Measurements from ENCODE around the gene ERBB2.
"Not testable (repeated sequence)": the region's sequence is repeated elsewhere in the genome, so short reads cannot be mapped to it uniquely, and the experiment has no call there.

ERBB2 gene

DNA sequence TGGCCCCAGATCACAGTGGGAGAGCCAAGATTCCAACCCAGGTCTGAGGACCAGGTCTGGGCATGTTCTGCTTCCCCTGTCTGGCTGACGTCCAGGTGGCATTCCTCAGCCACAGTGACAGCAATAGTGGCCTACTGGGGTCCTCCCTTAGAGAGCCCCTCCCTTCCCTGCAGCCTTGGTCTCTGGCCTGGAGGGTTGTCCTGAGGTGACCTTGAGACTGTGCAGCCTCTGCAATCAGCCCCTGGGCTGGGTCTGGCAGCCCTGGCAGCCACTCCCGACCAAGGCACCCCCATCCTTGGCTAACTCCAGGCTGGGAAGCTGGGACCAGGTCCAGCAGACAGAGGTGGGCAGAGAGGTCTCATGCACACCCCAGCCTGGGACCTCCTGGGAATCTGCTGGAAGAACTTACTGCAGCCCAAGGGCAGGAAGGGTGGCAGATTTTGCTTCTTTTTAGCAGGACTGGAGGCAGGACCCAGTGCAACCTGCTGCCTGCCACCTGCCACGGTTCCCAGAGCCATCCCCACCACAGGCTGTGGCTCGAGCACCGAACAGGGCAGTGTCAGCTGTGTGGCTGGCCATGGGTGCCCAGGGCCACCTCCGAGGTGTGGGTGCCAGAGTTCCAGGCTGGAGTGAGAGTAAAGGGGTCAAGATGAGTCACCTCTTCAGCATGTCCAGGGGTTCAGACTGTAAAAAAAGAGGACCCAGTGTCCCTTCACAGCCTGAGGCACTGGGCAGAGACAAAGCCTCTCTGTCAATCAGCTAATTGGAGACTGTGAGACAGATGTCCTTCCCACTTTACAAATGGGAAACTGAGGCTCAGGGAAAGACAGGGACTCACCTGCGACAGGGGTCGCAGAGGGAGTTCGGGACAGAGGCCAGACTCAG, 50.5 kb downstream of the ERBB2 start:
- no peak for DNase-seq

DNA sequence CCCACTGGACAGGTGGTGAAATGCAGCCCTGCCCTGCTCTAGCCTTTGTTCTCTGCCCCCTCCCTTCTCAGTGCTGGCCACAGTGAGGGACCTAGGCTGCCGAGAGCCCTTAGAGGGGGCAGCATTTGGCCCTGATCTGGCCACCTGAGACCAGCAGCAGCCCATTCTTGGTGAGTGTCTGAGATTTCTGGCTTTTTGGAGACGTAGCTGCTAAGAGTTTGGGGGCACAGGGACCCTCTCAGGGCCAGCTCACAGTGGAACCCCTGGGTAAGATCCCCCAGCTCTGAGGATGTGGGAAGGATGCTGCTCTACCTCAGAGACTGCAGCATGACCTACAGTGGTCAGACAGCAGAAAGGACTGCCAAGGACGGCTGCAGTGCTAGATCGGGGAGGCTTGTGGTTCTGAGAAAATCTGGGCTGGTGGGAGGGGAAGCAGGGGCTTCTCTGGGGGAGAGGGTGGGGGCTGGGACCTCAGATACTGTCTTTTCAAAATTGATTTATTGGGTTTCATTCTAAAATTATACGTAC, 51.2 kb downstream of the ERBB2 start:
- DNase-seq = no peak

DNA sequence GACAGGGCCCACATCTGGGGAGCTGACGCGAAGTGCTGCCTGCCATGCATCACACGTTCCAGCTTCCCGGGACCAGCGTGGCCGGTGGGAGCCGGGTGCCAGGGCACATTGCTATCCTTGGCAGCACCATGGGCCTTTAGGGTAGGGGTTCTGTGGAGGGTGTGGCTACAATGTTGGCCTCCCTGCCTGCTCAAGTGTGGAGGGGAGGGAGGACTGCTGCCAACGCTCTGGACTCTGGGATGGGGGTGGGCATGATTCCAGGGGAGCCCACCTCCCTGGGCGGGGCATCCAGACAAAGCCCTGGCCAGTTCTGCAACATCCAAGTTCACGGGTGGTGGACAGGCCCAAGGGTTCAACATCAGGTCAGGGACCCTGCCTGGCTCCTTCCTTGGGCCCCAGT, 51.8 kb downstream of the ERBB2 start:
- DNase-seq = no peak

DNA sequence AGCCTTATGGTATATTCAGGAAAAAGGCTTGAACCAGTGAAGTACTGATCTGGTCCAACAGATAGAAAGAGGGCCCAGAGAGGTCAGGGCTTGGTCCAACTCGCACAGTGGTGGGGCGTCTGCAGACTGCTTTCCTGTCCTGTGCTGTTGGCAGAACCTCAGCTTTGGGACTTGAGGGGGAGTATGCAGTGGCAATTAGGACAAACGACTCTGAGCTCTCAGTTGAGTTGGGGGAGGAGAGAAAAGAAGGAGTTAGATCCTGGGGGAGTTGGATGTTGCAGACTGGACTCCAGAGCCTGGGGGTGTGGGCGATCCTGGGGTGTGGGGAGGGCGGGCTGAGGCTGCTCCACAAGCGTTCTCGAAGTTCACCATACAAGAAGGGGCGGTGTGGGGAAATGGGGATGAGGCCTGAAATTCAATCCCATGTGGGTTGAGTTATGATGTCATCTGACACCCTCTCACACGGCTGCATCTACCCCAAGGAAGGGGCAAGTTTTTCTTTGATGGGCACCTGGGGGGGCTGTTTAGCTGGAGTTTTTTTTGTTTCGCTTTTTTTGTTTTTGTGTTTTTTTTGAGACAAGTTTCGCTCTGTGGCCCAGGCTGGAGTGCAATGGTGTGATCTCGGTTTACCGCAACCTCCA, 52.5 kb downstream of the ERBB2 start:
- no peak for DNase-seq

DNA sequence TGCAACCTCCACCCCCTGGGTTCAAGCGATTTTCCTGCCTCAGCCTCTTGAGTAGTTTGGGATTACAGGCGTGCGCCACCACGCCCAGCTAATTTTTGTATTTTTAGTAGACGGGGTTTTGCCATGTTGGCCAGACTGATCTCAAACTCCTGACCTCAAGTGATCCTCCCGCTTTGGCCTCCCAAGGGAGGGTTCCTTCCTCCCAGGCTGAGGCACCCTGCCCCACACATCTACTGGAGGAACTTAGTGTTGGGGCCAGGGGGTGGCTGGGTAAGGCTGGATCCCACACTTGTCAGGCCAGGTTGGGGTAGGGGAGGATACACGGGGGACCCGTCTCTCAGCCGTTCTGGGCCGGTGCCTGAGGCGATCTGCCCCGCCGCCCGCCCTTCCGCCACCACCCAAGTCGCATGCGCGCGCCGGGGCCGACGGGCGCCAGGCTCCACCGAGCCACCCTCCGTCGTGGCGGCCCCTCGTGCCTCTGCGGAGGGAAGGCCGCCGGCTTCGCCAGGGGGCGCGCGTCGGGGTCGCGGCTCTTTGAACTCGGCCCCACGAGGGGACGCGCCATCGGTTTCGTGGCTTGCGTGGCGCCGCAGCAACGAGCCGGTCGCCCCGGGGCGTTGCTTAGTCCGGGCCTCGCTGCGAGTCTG, 53.8 kb downstream of the ERBB2 start:
- DNase-seq = no peak

DNA sequence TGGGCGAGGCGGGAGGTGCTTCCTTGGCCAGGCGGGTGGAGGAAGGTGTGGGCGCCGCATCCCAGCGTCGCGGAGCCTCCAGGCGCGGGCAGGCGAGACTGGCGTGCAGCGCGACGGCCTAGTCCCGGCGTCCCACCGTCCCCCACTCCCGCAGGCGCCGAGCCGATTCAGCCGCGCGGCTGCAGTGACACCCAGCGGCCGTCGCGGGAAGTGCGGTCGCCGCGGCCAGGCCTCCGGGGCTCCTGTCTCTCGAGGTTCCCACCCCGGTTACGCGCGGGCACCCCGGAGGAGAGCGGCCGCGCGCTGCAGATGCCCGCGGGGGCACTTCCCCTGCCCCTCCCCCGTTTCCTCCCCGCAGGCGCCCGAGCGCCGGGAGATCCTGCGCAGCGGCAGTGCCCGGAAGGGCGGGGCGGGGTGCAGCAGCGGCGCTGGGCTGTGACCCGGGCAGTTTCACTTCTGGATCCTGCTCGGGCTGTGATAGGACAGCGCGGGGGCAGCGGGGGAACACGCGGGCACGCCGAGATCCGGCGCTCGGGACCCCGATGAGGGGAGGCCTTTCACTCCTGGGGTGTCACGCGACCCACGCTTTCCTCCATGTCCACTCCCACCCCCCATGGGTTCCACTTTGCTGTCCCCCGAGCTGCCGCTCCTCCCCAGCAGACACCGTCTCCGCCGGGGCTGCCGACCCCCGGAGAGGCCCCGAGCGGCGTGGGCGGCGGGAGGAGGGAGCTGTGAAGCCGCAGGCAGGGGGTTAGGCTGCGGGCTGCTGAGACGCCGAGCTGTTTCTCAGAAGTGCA, 54.5 kb downstream of the ERBB2 start:
- peak; percentile 64 for DNase-seq

DNA sequence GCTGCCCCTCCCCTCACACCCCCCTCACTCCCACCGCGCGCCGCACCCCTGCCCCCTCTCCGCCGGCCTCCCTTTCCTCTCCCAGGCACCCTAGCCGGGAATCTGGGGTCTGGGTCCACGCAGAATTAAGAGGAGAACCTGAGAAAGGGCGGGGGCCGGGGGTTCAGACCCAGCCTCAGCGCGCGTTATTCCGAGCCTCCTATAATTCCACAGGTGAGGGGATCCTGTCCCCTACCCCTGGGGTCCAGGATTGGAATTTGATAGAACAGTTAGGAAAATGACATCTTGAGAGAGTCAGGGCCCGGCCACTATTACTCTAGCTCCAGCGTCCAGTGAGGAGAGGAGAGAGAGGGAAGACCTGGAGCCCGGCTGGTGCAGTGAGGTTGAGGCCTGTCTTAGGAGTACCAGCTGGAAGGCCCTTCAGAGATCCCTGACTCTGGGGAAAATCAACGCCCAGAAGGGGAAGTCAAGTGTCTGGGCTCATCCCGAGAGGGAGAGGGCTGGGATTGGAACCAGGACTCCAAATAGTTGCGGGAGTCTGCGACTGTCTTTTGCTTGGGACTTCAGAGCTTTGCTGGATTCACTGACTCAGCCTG, 55.2 kb downstream of the ERBB2 start:
- DNase-seq = no peak

DNA sequence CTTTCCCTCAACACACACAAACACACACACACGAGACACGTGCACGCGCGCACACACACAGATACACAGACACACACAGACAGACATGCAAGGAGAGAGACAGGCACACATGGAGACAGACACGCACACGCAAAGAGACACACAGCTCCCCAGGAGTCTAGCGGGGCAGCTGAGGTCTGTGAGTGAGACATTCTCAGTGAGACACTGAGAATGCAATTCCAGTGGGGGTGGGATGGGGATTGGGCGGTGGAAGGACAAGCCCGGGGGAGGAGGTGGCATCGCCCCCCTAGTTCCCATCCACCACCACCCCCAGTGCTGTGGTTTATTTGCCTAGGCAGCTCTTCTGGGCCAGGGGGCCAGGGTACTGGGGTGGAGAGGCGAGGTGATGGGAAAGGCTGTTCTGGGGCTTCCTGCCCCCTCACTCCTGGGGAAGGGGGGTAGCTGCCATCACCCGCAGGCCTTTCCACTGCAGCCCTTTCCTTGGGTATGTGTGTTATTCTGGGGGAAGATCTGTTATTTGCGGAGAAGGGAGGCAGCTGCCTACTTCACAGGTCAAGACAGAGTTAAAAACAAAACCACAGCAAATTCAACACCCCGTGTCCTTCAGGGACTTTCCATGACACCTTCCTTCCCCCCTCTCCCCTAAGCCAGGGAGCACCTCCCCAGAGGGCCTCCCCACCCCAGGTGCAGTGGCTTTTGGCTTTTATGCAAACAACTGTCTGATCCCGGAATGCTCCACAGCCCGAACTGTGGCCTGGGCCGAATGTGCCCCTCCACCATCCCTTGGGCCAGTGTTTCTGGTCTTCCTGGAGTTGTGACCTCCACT, 55.9 kb downstream of the ERBB2 start:
- no peak for DNase-seq

DNA sequence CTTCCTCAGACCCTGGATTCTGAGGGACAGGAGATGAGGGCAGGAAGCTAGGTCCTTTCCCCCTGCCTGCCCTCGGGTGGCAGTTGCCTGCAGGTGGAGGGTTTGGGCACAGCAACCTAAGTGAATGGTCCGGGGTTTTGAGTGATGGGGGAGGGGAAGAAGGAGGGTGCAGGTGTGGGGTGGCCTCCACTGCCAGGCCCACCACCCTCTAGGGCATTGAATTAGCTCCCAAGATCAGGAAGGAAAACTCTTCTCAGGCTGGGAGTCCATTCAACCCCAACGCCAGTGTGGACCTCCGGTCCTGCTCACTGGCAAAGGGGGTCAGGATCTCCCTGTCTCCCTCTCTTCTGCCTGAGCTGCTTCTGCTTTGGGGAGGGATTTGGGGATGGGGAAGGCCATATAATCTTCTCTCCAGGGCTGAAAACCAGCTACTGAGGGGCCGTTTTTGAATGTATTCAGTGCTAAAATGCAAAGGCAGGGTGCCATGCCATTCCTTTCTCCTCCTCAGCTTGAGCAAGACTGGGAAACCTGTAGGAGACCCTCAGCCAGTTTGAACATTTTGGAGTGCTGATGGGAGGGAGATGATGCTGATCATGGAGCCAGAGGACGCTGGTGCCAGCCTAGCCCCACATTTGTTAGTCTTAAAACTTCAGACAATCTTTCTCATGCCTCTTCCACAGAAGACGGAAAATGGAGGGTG, 56.7 kb downstream of the ERBB2 start:
- no peak for DNase-seq

DNA sequence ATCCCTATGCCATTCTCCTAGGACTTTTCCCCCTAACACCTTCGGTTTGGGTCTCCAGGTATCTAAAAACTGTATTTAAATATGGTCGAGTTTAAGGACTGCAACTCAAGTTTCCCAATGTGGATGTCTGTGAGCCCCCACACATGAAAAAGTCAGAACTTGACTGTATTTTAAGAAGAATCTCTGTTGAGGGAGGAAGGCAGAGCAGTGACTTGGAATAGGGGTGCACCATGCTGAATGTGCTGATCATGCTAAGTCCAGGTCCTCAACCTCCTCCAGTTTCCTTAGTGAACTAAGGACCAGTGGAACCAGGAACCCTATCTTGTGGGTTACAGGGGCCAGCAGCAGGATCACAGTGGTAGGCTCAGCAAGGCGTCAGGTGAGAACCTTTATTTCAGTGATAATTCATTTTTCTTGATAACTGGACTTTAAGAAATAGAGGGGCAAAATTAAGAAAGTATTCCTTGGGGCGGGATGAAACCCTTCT, 57.4 kb downstream of the ERBB2 start:
- DNase-seq = no peak

DNA sequence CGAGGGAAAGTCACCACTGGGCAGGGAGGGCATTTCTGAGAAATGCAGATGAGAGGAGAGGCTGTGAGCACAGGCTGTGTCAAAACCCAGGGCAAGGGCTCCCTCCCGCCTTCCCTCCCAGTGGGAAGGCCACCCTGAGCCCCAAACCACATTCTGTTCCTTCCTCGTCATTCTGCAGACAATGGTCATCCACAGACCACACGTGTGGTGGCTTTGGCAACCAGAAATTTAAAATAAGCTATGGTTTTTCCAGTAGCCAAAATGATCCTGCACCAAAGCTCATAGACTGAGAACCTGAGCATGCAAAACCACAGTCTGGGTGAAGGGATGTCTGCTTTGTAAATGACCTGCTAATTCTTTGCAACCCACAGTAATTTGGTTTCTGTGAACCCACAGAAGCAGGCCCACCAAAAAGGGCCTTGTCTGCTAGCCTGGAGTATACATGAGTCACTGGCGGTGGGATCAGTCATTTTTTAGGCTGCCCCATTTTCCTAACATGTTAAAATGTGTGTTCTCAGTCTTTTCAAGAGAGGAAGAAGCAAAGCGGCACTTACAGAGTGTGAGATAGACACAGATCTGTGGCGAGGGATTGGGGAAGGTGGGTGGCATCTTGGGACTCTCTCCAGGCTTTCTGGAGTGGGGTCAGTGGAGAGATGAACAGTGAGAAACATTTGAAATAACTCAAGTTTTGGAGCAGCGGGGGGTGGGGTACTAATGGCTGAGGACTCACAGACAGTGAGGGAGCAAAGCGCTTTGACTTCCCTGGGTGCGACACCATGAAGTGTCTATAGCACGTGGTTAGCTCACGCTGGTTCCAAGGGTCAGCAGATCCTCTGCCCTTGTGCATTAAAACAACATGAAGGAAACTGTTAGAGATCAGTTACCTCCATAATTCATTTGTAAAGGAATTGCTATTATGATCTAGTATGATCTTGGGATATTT, 58.3 kb downstream of the ERBB2 start:
- no peak for DNase-seq

DNA sequence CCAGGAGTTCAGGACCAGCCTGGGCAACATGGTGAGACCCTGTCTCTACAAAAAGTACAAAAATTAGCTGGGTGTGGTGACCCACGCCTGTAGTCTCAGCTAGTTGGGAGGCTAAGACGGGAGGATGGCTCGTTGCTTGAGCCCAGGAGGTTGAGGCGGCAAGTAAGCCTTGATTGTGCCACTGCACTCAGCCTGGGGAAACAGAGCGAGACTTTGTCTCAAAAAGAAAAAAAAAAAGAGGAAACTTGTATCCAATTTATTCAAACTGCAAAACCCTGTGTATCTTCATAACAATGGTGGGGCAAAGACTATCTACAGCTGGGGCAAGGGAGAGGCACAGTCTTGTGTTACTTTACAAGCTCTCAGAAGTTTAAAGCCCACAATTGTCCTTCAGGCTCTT, 59.3 kb downstream of the ERBB2 start:
- no peak for DNase-seq

DNA sequence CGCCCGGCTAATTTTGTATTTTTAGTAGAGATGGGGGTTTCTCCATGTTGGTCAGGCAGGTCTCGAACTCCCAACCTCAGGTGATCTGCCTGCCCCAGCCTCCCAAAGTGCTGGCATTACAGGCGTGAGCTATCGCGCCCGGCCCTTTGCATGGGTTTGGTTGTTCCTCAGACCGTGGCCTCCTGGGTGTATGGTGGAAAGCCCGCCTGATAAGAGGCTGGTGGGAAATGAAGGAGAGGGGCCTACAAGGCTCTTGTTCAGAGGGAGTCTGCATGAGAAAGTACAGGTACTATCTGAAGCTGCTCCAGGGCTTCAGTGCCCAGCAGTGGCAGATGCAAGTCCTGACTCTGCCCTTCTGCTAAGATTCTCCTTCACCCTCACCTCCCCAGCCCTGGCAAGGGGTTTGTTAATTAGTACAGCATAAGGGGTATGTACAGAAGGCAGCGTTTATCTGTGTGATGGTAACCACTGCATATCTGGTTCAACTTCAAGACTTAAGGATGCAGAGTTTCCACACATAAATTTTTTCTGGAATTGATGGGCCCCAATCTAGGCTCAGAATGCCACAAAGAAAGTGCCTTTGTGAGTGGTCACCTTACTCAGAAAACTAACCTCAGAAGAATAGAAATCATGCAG, 62.1 kb downstream of the ERBB2 start:
- no peak for DNase-seq

DNA sequence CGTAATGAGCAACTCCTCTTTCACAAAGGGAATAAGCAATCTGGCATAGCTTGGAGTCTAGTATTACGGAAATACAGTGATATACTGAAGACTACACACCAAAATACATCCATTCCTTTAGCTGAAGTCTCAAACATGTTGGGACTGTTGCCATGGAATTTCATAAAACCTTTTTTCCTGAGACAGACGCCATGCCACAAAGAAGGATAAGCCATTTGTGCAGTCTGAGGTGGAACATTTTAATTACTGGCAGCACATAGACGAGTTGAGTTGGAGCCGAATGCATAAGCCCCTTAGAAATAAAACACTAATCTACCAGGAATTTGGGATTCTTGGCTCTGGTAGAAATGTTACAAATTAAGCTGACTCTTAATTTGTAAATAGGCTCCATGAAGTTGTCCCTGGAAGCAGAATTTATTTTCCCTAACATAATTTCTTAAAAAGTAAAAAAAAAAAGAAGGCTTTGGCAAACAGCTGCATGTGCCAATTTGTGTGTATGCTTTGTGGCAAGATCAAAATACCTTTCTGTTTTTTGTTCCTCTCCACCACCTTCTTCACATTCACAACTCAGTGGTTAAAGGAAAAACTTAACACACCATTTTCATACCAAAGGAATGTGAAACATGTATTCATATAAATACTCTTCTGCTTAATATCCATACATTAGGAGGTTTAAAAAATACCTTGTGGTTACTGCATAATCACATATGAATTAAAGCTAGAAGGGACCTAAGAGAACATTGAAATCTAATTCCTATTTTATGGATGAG, 63.4 kb downstream of the ERBB2 start:
- no peak for DNase-seq

DNA sequence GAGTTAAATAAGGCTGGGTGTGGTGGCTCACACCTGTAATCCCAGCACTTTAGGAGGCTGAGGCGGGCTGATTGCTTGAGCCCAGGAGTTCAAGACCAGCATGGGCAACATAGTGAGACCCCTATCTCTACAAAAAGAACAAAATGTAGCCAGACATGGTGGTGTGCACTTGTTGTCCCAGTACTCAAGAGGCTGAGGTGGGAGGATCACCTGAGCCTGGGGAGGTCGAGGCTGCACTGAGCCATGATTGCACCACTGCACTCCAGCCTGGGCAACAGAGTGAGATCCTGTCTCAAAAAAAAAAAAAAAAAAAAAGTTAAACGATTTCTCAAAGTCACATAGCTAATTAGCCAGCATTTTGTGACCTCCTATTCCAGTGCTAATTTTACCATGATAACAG, 64.3 kb downstream of the ERBB2 start:
- DNase-seq = not testable (repeated sequence)

DNA sequence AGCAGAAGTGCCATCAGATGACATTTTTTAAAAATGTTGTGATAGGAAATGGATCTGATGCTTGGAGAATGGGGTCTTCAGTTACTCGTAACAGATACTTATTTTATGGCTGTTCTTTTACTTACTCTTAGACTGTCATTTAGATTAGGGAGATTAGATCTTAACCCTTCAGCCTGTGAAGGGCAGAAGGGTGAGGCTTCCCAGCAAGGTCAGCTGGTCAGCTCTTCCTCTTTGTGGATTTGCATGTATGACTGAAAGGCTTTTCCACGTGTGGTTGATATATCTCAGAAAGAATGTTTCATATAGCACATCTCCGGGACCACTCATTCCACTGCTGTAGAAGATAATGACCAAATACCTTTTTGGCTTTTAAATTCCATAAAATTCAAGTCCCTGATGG, 65.3 kb downstream of the ERBB2 start:
- DNase-seq = no peak

DNA sequence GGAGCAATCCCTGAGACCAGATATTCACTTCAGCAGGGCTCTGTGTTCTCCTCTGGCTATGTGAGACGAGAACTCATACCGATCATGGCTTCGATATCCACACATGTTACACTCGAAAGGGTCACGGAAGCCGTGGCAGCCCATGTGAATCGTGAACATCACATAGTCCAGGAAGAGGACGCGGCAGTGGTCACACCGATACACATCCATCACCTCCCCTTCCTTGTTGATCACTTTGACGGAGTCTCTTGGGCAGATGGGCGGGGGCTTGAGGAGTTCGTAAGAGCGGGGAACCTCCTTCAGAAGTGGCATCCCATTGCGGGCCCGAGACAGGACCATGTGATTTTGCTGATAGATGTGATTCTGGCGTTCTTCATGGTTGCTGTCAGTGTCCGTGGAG, 65.9 kb downstream of the ERBB2 start:
- no peak for DNase-seq

DNA sequence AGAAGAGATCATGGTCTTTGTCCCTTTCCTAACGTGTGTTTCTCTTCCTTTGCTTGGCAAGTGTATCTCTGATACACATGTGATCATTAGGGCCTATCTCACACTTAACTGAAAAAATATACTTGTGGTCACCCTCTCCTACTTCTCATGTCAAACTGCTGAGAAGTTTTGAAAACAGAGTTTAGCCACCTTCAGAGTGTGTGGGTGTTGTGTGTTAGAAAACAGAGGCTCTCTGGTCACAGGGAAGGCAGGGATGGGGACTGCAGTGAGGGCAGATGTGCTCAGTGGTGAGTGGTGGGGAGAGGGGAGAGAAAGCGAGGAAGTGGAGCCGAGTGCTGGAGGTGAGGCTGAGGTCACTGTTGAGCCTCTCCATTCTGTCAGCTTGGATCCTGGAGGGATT, 67.3 kb downstream of the ERBB2 start:
- no peak for DNase-seq
